ENCODE measurements around the gene SLC23A2. TPM values are rescaled to one million over a fixed set of nuclear protein-coding genes. Genes with fewer than 3 reads are reported as not detected.

The SLC23A2 gene
- total RNA-seq, 1 donor from 2014 or later, result 79.8 TPM

GRCh38 chr20:4999788-5000187 lies 1.5 kb downstream of the SLC23A2 start:
- Mint-ChIP-seq H3K4me3 (peak overlapping the region; percentile 94), H3K36me3 (ENCODE audit: low read depth) (peaks cover 10% of the 10 kb centered on the region), H3K27me3 (no peaks in the 10 kb centered on the region), H3K27ac (peak overlapping the region; percentile 89), H3K9me3 (no peaks in the 10 kb centered on the region), H3K4me1 (peaks cover 59% of the 10 kb centered on the region)
- DNase-seq (no peak), ATAC-seq (ENCODE audit: low read depth) (no peak)
- no peak for TF ChIP-seq CTCF (IDR thresholded peaks at IDR 0.05)
- intact Hi-C loops (cut with micrococcal nuclease), result loop anchor here (2.0 kb wide), 4 partner anchors 41 to 101 kb away; no protein-coding TSS in a partner anchor
- ChIA-PET CTCF (interaction anchor here (1.5 to 4.1 kb wide), 3 partner anchors 42 to 101 kb away, joined by 4 to 16 read pairs (median 5); no protein-coding TSS in a partner anchor), POLR2A (interaction anchor here (0.6 to 4.0 kb wide), 8 partner anchors 11 to 187 kb away, joined by 3 to 30 read pairs (median 8); partner anchors contain the start of gene CDS2)

GRCh38 chr20:4998160-4998651 lies 3.1 kb downstream of the SLC23A2 start:
- ATAC-seq (ENCODE audit: low read depth), result peak; percentile 39
- Mint-ChIP-seq H3K4me3 (peak overlapping the region; percentile 94), H3K27me3 (no peaks in the 10 kb centered on the region), H3K9me3 (no peaks in the 10 kb centered on the region), H3K4me1 (peaks cover 75% of the 10 kb centered on the region), H3K27ac (peak overlapping the region; percentile 66), H3K36me3 (ENCODE audit: low read depth) (peaks cover 12% of the 10 kb centered on the region)
- CTCF ChIA-PET, result interaction anchor here (1.3 to 4.1 kb wide), 3 partner anchors 9 to 102 kb away, joined by 3 to 16 read pairs (median 3); no protein-coding TSS in a partner anchor
- POLR2A ChIA-PET, result interaction anchor here (0.7 to 4.0 kb wide), 7 partner anchors 9 to 100 kb away, joined by 3 to 30 read pairs (median 6); no protein-coding TSS in a partner anchor
- DNase-seq, result no peak
- intact Hi-C loops (cut with micrococcal nuclease), result loop anchor here (1.0 kb wide), 1 partner anchor 9 kb away; no protein-coding TSS in a partner anchor
- no peak for TF ChIP-seq CTCF (IDR thresholded peaks at IDR 0.05)

- CTCF ChIA-PET, result interaction anchor here (0.7 to 1.6 kb wide), 4 partner anchors 10 to 103 kb away, joined by 3 to 6 read pairs (median 4); no protein-coding TSS in a partner anchor
- Mint-ChIP-seq H3K4me3 (no peak overlapping the region), H3K4me1 (peaks cover 80% of the 10 kb centered on the region), H3K36me3 (ENCODE audit: low read depth) (peaks cover 12% of the 10 kb centered on the region), H3K27ac (peak overlapping the region; percentile 38), H3K9me3 (no peaks in the 10 kb centered on the region), H3K27me3 (no peaks in the 10 kb centered on the region)
- DNase-seq (no peak), ATAC-seq (ENCODE audit: low read depth) (no peak)
- POLR2A ChIA-PET, result interaction anchor here (0.9 to 3.0 kb wide), 3 partner anchors 8 to 104 kb away, joined by 3 to 23 read pairs (median 4); no protein-coding TSS in a partner anchor
- TF ChIP-seq CTCF (IDR thresholded peaks at IDR 0.05), result no peak
- intact Hi-C loops (cut with micrococcal nuclease), result no loop called here
Observed at GRCh38 chr20:4997222-4997621, 4.1 kb downstream of the SLC23A2 start.

GRCh38 chr20:4989570-4989969 lies 11.7 kb downstream of the SLC23A2 start:
- H3K27ac Mint-ChIP-seq, result peak overlapping the region; percentile 92
- H3K4me3 Mint-ChIP-seq, result peak overlapping the region; percentile 62
- H3K4me1 Mint-ChIP-seq, result peaks cover 89% of the 10 kb centered on the region
- no peaks in the 10 kb centered on the region for H3K9me3 Mint-ChIP-seq
- no peaks in the 10 kb centered on the region for H3K27me3 Mint-ChIP-seq
- no peak for TF ChIP-seq CTCF (IDR thresholded peaks at IDR 0.05)
- DNase-seq (no peak), ATAC-seq (ENCODE audit: low read depth) (peak; percentile 41)
- peaks cover 9% of the 10 kb centered on the region for H3K36me3 Mint-ChIP-seq (ENCODE audit: low read depth)
- intact Hi-C loops (cut with micrococcal nuclease), result loop anchor here (1.0 to 5.0 kb wide), 5 partner anchors 9 to 657 kb away; no protein-coding TSS in a partner anchor
- ChIA-PET CTCF (interaction anchor here (0.9 kb wide), 1 partner anchor 16 kb away, joined by 3 read pairs; no protein-coding TSS in a partner anchor), POLR2A (interaction anchor here (0.5 to 2.8 kb wide), 11 partner anchors 9 to 174 kb away, joined by 3 to 23 read pairs (median 3); no protein-coding TSS in a partner anchor)

- intact Hi-C loops (cut with micrococcal nuclease), result loop anchor here (1.0 to 5.0 kb wide), 3 partner anchors 91 to 175 kb away; no protein-coding TSS in a partner anchor
- H3K27me3 Mint-ChIP-seq, result no peaks in the 10 kb centered on the region
- ChIA-PET POLR2A (interaction anchor here (0.6 to 3.2 kb wide), 13 partner anchors 8 to 174 kb away, joined by 3 to 60 read pairs (median 4); partner anchors contain the start of genes PCNA and SLC23A2), CTCF (interaction anchor here (1.2 to 2.7 kb wide), 3 partner anchors 11 to 114 kb away, joined by 3 to 12 read pairs (median 8); no protein-coding TSS in a partner anchor)
- H3K36me3 Mint-ChIP-seq (ENCODE audit: low read depth), result peaks cover 13% of the 10 kb centered on the region
- H3K4me1 Mint-ChIP-seq, result peaks cover 91% of the 10 kb centered on the region
- no peak for DNase-seq
- peak; percentile 43 for ATAC-seq (ENCODE audit: low read depth)
- no peak for TF ChIP-seq CTCF (IDR thresholded peaks at IDR 0.05)
- peak overlapping the region; percentile 72 for H3K4me3 Mint-ChIP-seq
- H3K27ac Mint-ChIP-seq, result peak overlapping the region; percentile 92
- no peaks in the 10 kb centered on the region for H3K9me3 Mint-ChIP-seq
Observed at GRCh38 chr20:4987130-4987529, 14.2 kb downstream of the SLC23A2 start.
